Esophagus muscularis mucosa (tissue), 3 donors: Measurements from ENCODE around the gene MAT1A.

Experiments
- POLR2AphosphoS5 ChIP-seq, 2 donors: sonication (generic); formaldehyde crosslinking; IDR thresholded peaks; one replicate each; pipeline ENCODE4 v1.6.1; 2017; ENCODE audit warnings: antibody characterized with exemption in 2 of 2
- TF ChIP-seq, protein P1 (sequence below), 3 experiments: fragments of 200-600 bp in 2 of 3; fragments of 450-650 bp in 1 of 3; sonication (generic) in 2 of 3; IDR thresholded peaks; one replicate each; pipeline ENCODE4 v1.5.1; 2017 to 2019; ENCODE audit warnings: antibody characterized with exemption in 3 of 3, mild to moderate bottlenecking in 2 of 3, moderate library complexity in 1 of 3

DNA sequence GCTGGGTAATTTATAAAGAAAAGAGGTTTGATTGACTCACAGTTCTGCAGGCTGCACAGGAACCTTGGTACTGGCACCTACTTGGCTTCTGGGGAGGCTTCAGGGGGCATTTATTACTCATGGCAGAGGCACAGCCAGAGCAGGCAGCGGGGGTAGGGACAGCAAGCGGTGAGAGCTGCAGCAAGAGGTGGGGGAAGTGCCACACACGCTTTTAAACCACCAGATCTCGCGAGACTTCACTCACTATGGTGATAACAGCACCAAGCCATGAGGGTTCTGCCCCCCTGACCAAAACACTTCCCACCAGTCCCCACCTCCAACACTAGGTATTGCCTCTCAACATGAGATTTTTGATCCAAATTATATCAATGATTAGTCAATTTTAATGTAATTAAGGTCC, 24.1 kb upstream of the MAT1A start:
- TF ChIP-seq, protein P1, sequence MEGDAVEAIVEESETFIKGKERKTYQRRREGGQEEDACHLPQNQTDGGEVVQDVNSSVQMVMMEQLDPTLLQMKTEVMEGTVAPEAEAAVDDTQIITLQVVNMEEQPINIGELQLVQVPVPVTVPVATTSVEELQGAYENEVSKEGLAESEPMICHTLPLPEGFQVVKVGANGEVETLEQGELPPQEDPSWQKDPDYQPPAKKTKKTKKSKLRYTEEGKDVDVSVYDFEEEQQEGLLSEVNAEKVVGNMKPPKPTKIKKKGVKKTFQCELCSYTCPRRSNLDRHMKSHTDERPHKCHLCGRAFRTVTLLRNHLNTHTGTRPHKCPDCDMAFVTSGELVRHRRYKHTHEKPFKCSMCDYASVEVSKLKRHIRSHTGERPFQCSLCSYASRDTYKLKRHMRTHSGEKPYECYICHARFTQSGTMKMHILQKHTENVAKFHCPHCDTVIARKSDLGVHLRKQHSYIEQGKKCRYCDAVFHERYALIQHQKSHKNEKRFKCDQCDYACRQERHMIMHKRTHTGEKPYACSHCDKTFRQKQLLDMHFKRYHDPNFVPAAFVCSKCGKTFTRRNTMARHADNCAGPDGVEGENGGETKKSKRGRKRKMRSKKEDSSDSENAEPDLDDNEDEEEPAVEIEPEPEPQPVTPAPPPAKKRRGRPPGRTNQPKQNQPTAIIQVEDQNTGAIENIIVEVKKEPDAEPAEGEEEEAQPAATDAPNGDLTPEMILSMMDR (IDR thresholded peaks at IDR 0.05), result no peak
- no peak for TF ChIP-seq POLR2AphosphoS5 (IDR thresholded peaks at IDR 0.05)
